ENCODE measurements around the gene C9orf85. TPM values are rescaled to one million over a fixed set of nuclear protein-coding genes. Genes with fewer than 3 reads are reported as not detected.

C9orf85 gene
- total RNA-seq, 2 experiments from 2014 or later, result 5.6 to 14.2 TPM

Small RNA genes lying within 50 kb of the gene (small RNA-seq; reads per million reads assigned to genes)
- gene HSPB1P1, result not detected
- gene RF00019, result not detected

Other genes with a start within 250 kb of the C9orf85 start
- gene CEMIP2, start 143.1 kb upstream of the C9orf85 start, total RNA-seq (2014; rRNA removed; shearing (Covaris generic)), result 0.90 and 1.8 TPM in 2 replicates
- gene CEMIP2, start 143.1 kb upstream of the C9orf85 start, total RNA-seq (2022), result 3.9 and 4.8 TPM in 2 replicates
- gene ABHD17B, start 446 bp upstream of the C9orf85 start, total RNA-seq (2014; rRNA removed; shearing (Covaris generic)), result 28.3 and 31.0 TPM in 2 replicates
- gene ABHD17B, start 446 bp upstream of the C9orf85 start, total RNA-seq (2022), result 47.7 and 51.8 TPM in 2 replicates
- gene C9orf57, start 149.0 kb downstream of the C9orf85 start, total RNA-seq (2014; rRNA removed; shearing (Covaris generic)), result not detected in 2 replicates
- gene C9orf57, start 149.0 kb downstream of the C9orf85 start, total RNA-seq (2022), result not detected in 2 replicates
- not detected in 2 replicates for gene GDA, start 237.8 kb downstream of the C9orf85 start, total RNA-seq (2014; rRNA removed; shearing (Covaris generic))
- gene GDA, start 237.8 kb downstream of the C9orf85 start, total RNA-seq (2022), result not detected in 2 replicates

All from OCI-LY7 (cell line).